NCI-H1930 (cell line): ENCODE measurements around the gene RASGEF1C.

Experiments used
- DNase-seq, 2 experiments: peaks; one replicate each; lab custom pipeline; 2025; lab: John Stamatoyannopoulos, UW

The RASGEF1C gene

GRCh38 chr5:180159756-180160155 lies 49.3 kb downstream of the RASGEF1C start:
- no peak for DNase-seq

- DNase-seq: no peak
Observed at GRCh38 chr5:180157866-180158265, 51.1 kb downstream of the RASGEF1C start.

GRCh38 chr5:180156141-180156540 lies 52.9 kb downstream of the RASGEF1C start:
- DNase-seq: no peak

GRCh38 chr5:180155365-180155926 lies 53.6 kb downstream of the RASGEF1C start:
- no peak for DNase-seq

- no peak for DNase-seq
Observed at GRCh38 chr5:180154821-180155364, 54.1 kb downstream of the RASGEF1C start.

GRCh38 chr5:180153991-180154390 lies 55.0 kb downstream of the RASGEF1C start:
- DNase-seq: no peak

GRCh38 chr5:180153099-180153498 lies 55.9 kb downstream of the RASGEF1C start:
- no peak for DNase-seq

- DNase-seq: no peak
Observed at GRCh38 chr5:180143656-180144364, 65.2 kb downstream of the RASGEF1C start.

GRCh38 chr5:180142824-180143610 lies 66.0 kb downstream of the RASGEF1C start:
- DNase-seq: no peak

- no peak for DNase-seq
Observed at GRCh38 chr5:180142021-180142765, 66.8 kb downstream of the RASGEF1C start.

GRCh38 chr5:180141068-180141660 lies 67.8 kb downstream of the RASGEF1C start:
- DNase-seq: no peak

GRCh38 chr5:180140571-180140970 lies 68.4 kb downstream of the RASGEF1C start:
- no peak for DNase-seq

- DNase-seq: no peak
Observed at GRCh38 chr5:180140079-180140554, 68.9 kb downstream of the RASGEF1C start.

- no peak for DNase-seq
Observed at GRCh38 chr5:180139731-180140055, 69.3 kb downstream of the RASGEF1C start.

GRCh38 chr5:180138976-180139730 lies 69.9 kb downstream of the RASGEF1C start:
- no peak for DNase-seq

- DNase-seq: no peak
Observed at GRCh38 chr5:180138214-180138975, 70.6 kb downstream of the RASGEF1C start.

- no peak for DNase-seq
Observed at GRCh38 chr5:180137401-180138213, 71.4 kb downstream of the RASGEF1C start.

GRCh38 chr5:180136630-180137381 lies 72.2 kb downstream of the RASGEF1C start:
- peak; percentile 89 to 91 for DNase-seq
